Measurements from ENCODE around the gene CSMD2.

The CSMD2 gene

GRCh38 chr1:33792651-33793050 lies 372.4 kb downstream of the CSMD2 start:
- DNase-seq = no peak

GRCh38 chr1:33792216-33792615 lies 372.8 kb downstream of the CSMD2 start:
- DNase-seq = no peak

- no peak for DNase-seq
These were observed 373.8 kb downstream of the CSMD2 start for GRCh38 chr1:33791251-33791650.

- no peak for DNase-seq
These were observed 374.5 kb downstream of the CSMD2 start for GRCh38 chr1:33790577-33790976.

GRCh38 chr1:33784876-33785275 lies 380.2 kb downstream of the CSMD2 start:
- no peak for DNase-seq

- no peak for DNase-seq
These were observed 382.3 kb downstream of the CSMD2 start for GRCh38 chr1:33782776-33783175.

GRCh38 chr1:33781652-33782051 lies 383.4 kb downstream of the CSMD2 start:
- no peak for DNase-seq

- DNase-seq = no peak
These were observed 387.7 kb downstream of the CSMD2 start for GRCh38 chr1:33777337-33777736.

GRCh38 chr1:33768821-33769220 lies 396.2 kb downstream of the CSMD2 start:
- DNase-seq = no peak

- DNase-seq = no peak
These were observed 396.9 kb downstream of the CSMD2 start for GRCh38 chr1:33768106-33768505.

GRCh38 chr1:33764149-33764548 lies 400.9 kb downstream of the CSMD2 start:
- no peak for DNase-seq

- DNase-seq = no peak
These were observed 401.6 kb downstream of the CSMD2 start for GRCh38 chr1:33763406-33763805.

GRCh38 chr1:33762962-33763361 lies 402.1 kb downstream of the CSMD2 start:
- no peak for DNase-seq

- no peak for DNase-seq
These were observed 402.8 kb downstream of the CSMD2 start for GRCh38 chr1:33762109-33762830.

GRCh38 chr1:33758698-33759097 lies 406.3 kb downstream of the CSMD2 start:
- no peak for DNase-seq

GRCh38 chr1:33753087-33753856 lies 411.8 kb downstream of the CSMD2 start:
- DNase-seq = no peak

- no peak for DNase-seq
These were observed 419.1 kb downstream of the CSMD2 start for GRCh38 chr1:33745942-33746341.

GRCh38 chr1:33743221-33743998 lies 421.6 kb downstream of the CSMD2 start:
- DNase-seq = no peak

GRCh38 chr1:33742663-33743062 lies 422.4 kb downstream of the CSMD2 start:
- no peak for DNase-seq

GRCh38 chr1:33741749-33742148 lies 423.3 kb downstream of the CSMD2 start:
- DNase-seq = no peak

GRCh38 chr1:33740040-33740744 lies 424.8 kb downstream of the CSMD2 start:
- no peak for DNase-seq

- no peak for DNase-seq
These were observed 426.1 kb downstream of the CSMD2 start for GRCh38 chr1:33738976-33739375.

GRCh38 chr1:33738536-33738935 lies 426.5 kb downstream of the CSMD2 start:
- no peak for DNase-seq
